Fibroblast of mammary gland (primary cell): ENCODE results near the gene TRUB2.

Source experiments
- DNase-seq: peaks from one replicate; pipeline ENCODE4 v3.0.0-alpha.2; 2010; ENCODE audit warnings: low read depth
- H3K4me3 ChIP-seq: 2 replicates; pipeline ENCODE4 v1.5.1; 2011; ENCODE audit warnings: low read depth, mild to moderate bottlenecking, low read length, moderate library complexity; ENCODE audit not compliant: control insufficient read depth
- TF ChIP-seq, protein P1 (sequence below): conservative IDR thresholded peaks from 2 replicates; pipeline ENCODE4 v1.5.1; 2011; ENCODE audit warnings: low read depth, low read length, inconsistent platforms; ENCODE audit not compliant: control insufficient read depth, insufficient read depth

The TRUB2 gene

DNA sequence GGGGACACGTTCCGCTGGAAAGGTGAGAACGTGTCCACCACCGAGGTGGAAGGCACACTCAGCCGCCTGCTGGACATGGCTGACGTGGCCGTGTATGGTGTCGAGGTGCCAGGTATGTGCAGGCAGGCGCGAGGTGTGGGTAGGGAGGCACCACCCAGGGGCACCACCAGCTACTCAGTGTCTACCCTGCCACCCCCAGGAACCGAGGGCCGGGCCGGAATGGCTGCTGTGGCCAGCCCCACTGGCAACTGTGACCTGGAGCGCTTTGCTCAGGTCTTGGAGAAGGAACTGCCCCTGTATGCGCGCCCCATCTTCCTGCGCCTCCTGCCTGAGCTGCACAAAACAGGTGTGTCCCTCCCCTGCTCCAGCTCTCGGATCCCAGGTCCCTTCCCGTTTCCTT lies 33.2 kb upstream of the TRUB2 start:
- TF ChIP-seq, protein P1, sequence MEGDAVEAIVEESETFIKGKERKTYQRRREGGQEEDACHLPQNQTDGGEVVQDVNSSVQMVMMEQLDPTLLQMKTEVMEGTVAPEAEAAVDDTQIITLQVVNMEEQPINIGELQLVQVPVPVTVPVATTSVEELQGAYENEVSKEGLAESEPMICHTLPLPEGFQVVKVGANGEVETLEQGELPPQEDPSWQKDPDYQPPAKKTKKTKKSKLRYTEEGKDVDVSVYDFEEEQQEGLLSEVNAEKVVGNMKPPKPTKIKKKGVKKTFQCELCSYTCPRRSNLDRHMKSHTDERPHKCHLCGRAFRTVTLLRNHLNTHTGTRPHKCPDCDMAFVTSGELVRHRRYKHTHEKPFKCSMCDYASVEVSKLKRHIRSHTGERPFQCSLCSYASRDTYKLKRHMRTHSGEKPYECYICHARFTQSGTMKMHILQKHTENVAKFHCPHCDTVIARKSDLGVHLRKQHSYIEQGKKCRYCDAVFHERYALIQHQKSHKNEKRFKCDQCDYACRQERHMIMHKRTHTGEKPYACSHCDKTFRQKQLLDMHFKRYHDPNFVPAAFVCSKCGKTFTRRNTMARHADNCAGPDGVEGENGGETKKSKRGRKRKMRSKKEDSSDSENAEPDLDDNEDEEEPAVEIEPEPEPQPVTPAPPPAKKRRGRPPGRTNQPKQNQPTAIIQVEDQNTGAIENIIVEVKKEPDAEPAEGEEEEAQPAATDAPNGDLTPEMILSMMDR: no peak
- no peak for DNase-seq
- H3K4me3 ChIP-seq: no peak overlapping the region

DNA sequence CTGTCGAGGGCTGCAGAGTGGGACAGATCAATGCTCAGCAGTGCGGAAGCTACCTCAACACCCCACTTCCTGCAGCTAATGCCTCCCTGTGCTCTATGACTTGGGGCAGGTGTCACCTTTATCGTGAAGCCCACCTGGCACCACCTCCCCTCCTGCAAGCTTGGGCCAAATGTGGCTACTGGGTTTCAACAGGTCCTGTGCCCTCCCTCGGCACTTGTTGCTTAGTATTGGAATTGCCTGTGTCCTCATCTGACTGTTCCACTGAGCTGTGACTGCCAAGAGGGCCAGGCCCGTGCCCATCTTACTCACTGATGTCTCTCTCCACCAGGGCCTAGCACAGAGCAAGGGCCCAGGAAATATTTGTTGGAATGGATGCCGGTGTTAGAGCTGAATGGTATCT lies 27.5 kb upstream of the TRUB2 start:
- TF ChIP-seq, protein P1: no peak
- DNase-seq: no peak
- H3K4me3 ChIP-seq: no peak overlapping the region

DNA sequence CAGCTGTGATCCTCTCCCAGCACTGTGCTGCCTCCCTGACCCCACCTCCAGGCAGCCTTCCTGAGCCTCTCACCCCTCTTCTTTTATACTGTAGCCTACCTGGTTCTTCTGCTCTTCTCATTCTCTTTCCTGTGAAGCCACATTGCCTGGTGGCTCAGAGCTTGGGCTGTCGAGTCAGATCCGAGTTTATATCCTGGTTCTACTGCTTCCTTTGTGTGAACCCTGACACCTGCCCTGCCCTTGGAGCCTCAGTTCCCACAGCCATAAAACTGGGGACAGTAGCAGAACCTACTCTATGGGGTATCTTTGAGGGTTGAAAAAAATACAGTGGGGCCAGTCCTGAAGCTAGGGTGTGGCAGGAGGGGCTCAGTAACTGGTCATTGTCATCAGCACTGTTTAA lies 26.9 kb upstream of the TRUB2 start:
- TF ChIP-seq, protein P1: no peak
- no peak overlapping the region for H3K4me3 ChIP-seq
- DNase-seq: no peak

DNA sequence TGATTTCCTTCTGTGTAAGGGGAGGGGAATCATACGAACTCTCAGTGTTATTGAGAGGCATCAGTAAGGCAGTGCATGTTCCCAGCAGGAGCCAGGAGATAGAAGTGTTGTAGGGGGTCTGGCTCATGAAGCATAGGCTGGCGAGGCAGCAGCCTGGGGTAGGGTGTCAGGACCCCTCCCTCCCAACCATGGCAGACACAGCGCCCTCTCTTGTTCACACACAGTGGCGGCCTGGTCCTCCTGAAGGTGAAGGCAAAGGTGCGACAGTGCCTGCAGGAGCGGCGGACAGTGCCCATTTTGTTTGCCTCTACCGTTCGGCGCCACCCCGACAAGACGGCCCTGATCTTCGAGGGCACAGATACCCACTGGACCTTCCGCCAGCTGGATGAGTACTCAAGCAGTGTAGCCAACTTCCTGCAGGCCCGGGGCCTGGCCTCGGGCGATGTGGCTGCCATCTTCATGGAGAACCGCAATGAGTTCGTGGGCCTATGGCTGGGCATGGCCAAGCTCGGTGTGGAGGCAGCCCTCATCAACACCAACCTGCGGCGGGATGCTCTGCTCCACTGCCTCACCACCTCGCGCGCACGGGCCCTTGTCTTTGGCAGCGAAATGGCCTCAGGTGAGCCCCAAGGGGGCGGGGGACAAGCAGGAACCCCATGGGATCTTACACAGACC lies 22.8 kb upstream of the TRUB2 start:
- H3K4me3 ChIP-seq: no peak overlapping the region
- TF ChIP-seq, protein P1: no peak
- no peak for DNase-seq

DNA sequence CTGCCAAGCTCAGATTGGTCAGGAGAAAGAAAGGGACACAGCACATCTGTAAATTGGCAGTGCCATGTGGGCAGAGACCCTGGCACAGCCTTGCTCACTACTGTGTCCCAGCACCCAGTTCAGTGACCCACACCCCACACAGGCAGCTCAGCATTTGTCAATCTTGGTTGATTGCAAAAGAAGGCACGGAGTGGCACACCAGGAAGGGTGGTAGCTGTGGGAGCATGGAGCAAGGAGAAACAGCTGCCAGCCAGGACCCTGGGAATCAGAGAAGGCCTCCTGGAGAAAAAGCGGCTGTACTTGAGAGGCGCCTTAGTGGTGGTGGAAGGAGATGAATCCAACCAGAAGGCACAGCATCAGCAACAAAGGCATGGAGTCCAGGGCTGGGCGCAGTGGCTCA lies 21.6 kb upstream of the TRUB2 start:
- DNase-seq: no peak
- TF ChIP-seq, protein P1: no peak
- H3K4me3 ChIP-seq: no peak overlapping the region

DNA sequence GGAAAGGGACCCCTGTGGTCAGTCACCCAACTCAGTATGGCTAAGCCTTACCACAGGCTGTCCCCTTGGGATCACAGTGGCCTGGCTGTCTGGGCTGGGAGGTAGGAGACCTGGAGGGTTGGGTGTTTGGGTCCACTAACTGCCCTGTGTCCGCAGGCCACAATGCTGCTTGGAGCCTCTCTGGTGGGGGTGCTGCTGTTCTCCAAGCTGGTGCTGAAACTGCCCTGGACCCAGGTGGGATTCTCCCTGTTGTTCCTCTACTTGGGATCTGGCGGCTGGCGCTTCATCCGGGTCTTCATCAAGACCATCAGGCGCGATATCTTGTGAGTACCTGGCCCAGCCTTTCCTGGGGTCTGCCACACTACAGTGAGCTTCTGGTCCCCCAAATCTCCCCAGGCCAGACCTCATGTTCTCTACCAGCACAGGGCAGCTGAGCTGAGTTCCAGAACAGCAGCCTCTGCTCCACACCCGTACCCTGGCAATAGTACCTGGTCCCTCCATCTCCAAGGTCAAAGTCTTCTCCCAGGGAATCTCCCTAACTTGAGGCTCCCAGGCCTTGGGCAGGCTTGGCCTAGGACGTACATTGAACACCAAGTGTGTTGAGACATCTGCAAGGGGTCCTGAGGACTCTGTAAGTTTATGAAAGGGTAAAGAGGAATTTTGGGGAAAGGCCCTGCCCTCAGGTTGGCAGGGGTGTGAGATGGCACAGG lies 20.9 kb upstream of the TRUB2 start:
- DNase-seq: no peak
- H3K4me3 ChIP-seq: no peak overlapping the region
- TF ChIP-seq, protein P1: no peak

DNA sequence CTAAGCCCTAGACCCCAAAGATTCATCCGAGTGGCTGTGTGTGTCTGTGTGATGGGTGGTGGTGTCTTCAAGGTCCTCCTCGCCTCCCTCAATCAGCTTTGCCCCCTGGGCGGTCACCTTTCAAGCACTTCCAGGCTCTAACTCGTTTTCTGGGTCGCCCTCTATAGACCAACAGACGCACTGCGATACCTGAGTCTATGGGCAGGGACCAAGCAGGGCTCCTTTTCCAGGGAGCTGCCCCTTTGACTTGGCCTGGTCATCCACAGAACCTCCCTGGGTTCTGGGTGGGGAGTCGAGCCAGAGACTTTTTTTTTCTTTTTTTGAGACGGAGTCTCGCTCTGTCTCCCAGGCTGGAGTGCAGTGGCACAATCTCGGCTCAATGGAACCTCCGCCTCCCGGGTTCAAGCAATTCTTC lies 19.2 kb upstream of the TRUB2 start:
- DNase-seq: peak; percentile 73
- TF ChIP-seq, protein P1: peak; percentile 73
- peak overlapping the region; percentile 72 for H3K4me3 ChIP-seq
